ENCODE results near the gene VPS26B.
"Not testable (repeated sequence)": the region's sequence is repeated elsewhere in the genome, so short reads cannot be mapped to it uniquely, and the experiment has no call there.

VPS26B gene

GRCh38 chr11:134233729-134234179 lies 9.3 kb downstream of the VPS26B start:
- DNase-seq, result no peak

GRCh38 chr11:134235399-134235798 lies 10.9 kb downstream of the VPS26B start:
- DNase-seq, result no peak

- no peak for DNase-seq
These were observed 12.5 kb downstream of the VPS26B start for GRCh38 chr11:134236834-134237556.

- no peak for DNase-seq
These were observed 13.1 kb downstream of the VPS26B start for GRCh38 chr11:134237557-134237922.

GRCh38 chr11:134238956-134239355 lies 14.5 kb downstream of the VPS26B start:
- DNase-seq, result no peak

GRCh38 chr11:134240592-134240991 lies 16.1 kb downstream of the VPS26B start:
- DNase-seq, result no peak

GRCh38 chr11:134242376-134242775 lies 17.9 kb downstream of the VPS26B start:
- DNase-seq, result no peak

- DNase-seq, result no peak
These were observed 19.4 kb downstream of the VPS26B start for GRCh38 chr11:134243913-134244312.

GRCh38 chr11:134244593-134244992 lies 20.1 kb downstream of the VPS26B start:
- DNase-seq, result no peak

- no peak for DNase-seq
These were observed 21.0 kb downstream of the VPS26B start for GRCh38 chr11:134245434-134245833.

- no peak for DNase-seq
These were observed 21.6 kb downstream of the VPS26B start for GRCh38 chr11:134246100-134246499.

- no peak for DNase-seq
These were observed 22.2 kb downstream of the VPS26B start for GRCh38 chr11:134246678-134247077.

- no peak for DNase-seq
These were observed 24.5 kb downstream of the VPS26B start for GRCh38 chr11:134248910-134249480.

GRCh38 chr11:134250246-134250645 lies 25.8 kb downstream of the VPS26B start:
- no peak for DNase-seq

- DNase-seq, result no peak
These were observed 26.2 kb downstream of the VPS26B start for GRCh38 chr11:134250675-134251074.

- peak; percentile 40 for DNase-seq
These were observed 28.1 kb downstream of the VPS26B start for GRCh38 chr11:134252346-134253187.

GRCh38 chr11:134253188-134253993 lies 28.9 kb downstream of the VPS26B start, which contains the start of the genes ACAD8 and THYN1:
Gene ACAD8, plus strand, starts transcription at chr11:134253568. Its CDS starts 33 bp downstream, at chr11:134253601.
Gene THYN1, minus strand, starts transcription at chr11:134253352. Its CDS starts 470 bp downstream, at chr11:134252882.
- DNase-seq, result peak; percentile 96

GRCh38 chr11:134254433-134255183 lies 30.1 kb downstream of the VPS26B start:
- no peak for DNase-seq

GRCh38 chr11:134255184-134255561 lies 30.7 kb downstream of the VPS26B start:
- DNase-seq, result not testable (repeated sequence)

GRCh38 chr11:134257101-134257500 lies 32.6 kb downstream of the VPS26B start:
- no peak for DNase-seq

- DNase-seq, result no peak
These were observed 34.1 kb downstream of the VPS26B start for GRCh38 chr11:134258577-134258976.

GRCh38 chr11:134260503-134260902 lies 36.0 kb downstream of the VPS26B start:
- no peak for DNase-seq
